ENCODE measurements around the gene NTN3. TPM values are rescaled to one million over a fixed set of nuclear protein-coding genes. Genes with fewer than 3 reads are reported as not detected.

Gene NTN3
- polyA plus RNA-seq, 1 of the 3 experiments (the other 2 are of a cell fraction): 0.28 TPM

DNA sequence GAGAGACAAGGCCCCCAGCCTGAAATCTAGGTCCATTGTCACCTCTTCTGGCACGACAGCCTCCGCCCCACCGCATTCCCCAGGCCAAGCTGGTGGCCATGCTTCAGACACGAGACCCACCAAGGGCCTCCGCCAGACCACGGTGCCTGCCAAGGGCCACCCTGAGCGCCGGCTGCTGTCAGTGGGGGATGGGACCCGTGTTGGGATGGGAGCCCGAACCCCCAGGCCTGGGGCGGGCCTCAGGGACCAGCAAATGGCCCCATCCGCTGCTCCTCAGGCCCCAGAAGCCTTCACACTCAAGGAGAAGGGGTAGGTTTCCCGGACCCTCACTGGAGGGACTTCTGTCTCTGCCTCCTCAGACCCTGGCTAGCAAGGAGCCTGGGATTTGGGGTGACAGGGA is 10.2 kb upstream of the NTN3 start (continued):
- no peak for TF ChIP-seq POLR2AphosphoS5 (IDR thresholded peaks at IDR 0.05; ENCODE audit: low read depth, low read length)
- no peak for TF ChIP-seq TAF1 (IDR thresholded peaks at IDR 0.05; ENCODE audit: borderline replicate concordance, low read depth, low read length)

DNA sequence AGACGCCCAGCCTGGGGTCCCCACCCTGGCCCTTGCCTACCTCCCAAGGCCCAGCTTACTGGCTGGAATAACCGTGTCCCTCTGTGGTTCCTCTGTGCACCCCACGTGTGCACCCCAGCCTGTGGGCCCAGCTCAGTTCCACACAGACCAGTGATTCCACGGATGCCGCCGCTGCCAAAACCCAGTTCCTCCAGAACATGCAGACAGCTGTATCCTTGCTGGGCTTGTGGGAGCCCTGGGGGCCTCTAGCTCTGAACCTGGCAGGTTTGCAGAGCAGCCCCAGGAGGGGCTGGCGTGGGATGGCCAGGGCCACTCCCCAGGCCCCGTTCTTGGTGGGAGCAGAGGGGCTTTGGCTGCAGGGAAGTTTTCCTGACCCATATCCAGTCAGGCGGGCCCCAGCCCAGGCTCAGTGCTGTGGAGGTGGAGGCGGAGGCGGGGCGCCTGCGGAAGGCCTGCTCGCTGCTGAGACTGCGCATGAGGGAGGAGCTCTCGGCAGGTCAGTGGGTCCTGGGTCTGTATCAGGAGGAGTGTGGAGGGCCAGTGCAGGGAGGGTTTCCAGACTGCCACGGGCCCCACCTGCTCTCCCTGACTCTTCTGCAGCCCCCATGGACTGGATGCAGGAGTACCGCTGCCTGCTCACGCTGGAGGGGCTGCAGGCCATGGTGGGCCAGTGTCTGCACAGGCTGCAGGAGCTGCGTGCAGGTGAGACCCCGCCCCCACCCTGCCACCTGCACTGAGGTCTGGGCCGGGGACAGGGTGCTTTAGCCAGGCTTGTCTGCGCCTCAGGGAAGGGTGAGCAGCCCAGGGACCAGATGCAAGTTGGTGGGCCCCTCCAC is 8.8 kb upstream of the NTN3 start:
- TF ChIP-seq CHD2 (IDR thresholded peaks at IDR 0.05; ENCODE audit: low read length, partially characterized antibody) (no peak), GATA2 (CRISPR knock-in tag; IDR thresholded peaks at IDR 0.05) (no peak), REST (IDR thresholded peaks at IDR 0.05; ENCODE audit: low read depth, low read length) (no peak), NFIC (IDR thresholded peaks at IDR 0.05; ENCODE audit: borderline replicate concordance) (no peak), MXI1 (IDR thresholded peaks at IDR 0.05; ENCODE audit: low read depth, low read length) (no peak), RCOR1 (IDR thresholded peaks at IDR 0.05; ENCODE audit: low read length) (no peak), ZBTB33 (IDR thresholded peaks at IDR 0.05; ENCODE audit: borderline replicate concordance, low read depth) (no peak), FOSL2 (IDR thresholded peaks at IDR 0.05; ENCODE audit: borderline replicate concordance, low read depth) (no peak), MAX (IDR thresholded peaks at IDR 0.05; ENCODE audit: low read depth) (no peak), PBX3 (IDR thresholded peaks at IDR 0.05) (no peak), JUND (IDR thresholded peaks at IDR 0.05) (no peak), RXRA (IDR thresholded peaks at IDR 0.05; ENCODE audit: borderline replicate concordance, low read depth) (no peak), MEF2A (IDR thresholded peaks at IDR 0.05; ENCODE audit: borderline replicate concordance, low read depth) (no peak), USF2 (IDR thresholded peaks at IDR 0.05; ENCODE audit: borderline replicate concordance, low read depth, low read length) (no peak)
- TF ChIP-seq, protein P1, sequence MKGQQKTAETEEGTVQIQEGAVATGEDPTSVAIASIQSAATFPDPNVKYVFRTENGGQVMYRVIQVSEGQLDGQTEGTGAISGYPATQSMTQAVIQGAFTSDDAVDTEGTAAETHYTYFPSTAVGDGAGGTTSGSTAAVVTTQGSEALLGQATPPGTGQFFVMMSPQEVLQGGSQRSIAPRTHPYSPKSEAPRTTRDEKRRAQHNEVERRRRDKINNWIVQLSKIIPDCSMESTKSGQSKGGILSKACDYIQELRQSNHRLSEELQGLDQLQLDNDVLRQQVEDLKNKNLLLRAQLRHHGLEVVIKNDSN (IDR thresholded peaks at IDR 0.05; ENCODE audit: borderline replicate concordance, low read depth): no peak
- TF ChIP-seq, protein P2, sequence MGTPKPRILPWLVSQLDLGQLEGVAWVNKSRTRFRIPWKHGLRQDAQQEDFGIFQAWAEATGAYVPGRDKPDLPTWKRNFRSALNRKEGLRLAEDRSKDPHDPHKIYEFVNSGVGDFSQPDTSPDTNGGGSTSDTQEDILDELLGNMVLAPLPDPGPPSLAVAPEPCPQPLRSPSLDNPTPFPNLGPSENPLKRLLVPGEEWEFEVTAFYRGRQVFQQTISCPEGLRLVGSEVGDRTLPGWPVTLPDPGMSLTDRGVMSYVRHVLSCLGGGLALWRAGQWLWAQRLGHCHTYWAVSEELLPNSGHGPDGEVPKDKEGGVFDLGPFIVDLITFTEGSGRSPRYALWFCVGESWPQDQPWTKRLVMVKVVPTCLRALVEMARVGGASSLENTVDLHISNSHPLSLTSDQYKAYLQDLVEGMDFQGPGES (IDR thresholded peaks at IDR 0.05; ENCODE audit: low read depth, low read length): no peak
- Histone ChIP-seq H3K9ac (no peak overlapping the region), H3F3A (replicated peaks; ENCODE audit: insufficient read depth) (peaks cover 19% of the 10 kb centered on the region), H3K4me2 (no peak overlapping the region), H3K27ac (ENCODE audit: low read depth in 2 of 2, low read length in 1 of 2) (no peak overlapping the region), H3K4me1 (ENCODE audit: control insufficient read depth in 1 of 2, insufficient read depth in 2 of 2, low read depth in 1 of 2, low read length in 1 of 2) (peaks cover 9 to 29% of the 10 kb centered on the region in 2 experiments; a peak in 2 of 4 replicates), H4K20me1 (ENCODE audit: insufficient read depth) (no peaks in the 10 kb centered on the region), H3K36me3 (replicated peaks in 1 of 2; ENCODE audit: control insufficient read depth in 1 of 2, insufficient read depth in 2 of 2, low read length in 1 of 2) (no peaks in the 10 kb centered on the region), H2AFZ (ENCODE audit: low read depth) (no peak overlapping the region), H3K9me3 (no peaks in the 10 kb centered on the region), H3K79me2 (ENCODE audit: insufficient read depth) (peaks cover 14% of the 10 kb centered on the region; the same call in 1 of the 2 replicates), H3K4me3 (ENCODE audit: low read depth in 2 of 2, low read length in 1 of 2) (no peak overlapping the region), H3K9me2 (no peaks in the 10 kb centered on the region), H3K27me3 (ENCODE audit: insufficient read depth) (no peaks in the 10 kb centered on the region)
- ChIA-PET POLR2A (no interaction called here), CTCF (interaction anchor here (1.5 to 4.8 kb wide), 2 partner anchors 39 to 122 kb away, joined by 7 to 27 read pairs; partner anchors contain the start of gene ABCA3)
- 87% methylated on average over 11 of the region's 23 CpGs for whole genome bisulfite sequencing (ENCODE audit: low lambda C conversion rate)
- DNase-seq: no peak
